ENCODE results near the gene GRB7. TPM values are rescaled to one million over a fixed set of nuclear protein-coding genes. Genes with fewer than 3 reads are reported as not detected.

GRB7 gene
- total and polyA plus RNA-seq, 5 donors from 2014 or later = not detected

DNA sequence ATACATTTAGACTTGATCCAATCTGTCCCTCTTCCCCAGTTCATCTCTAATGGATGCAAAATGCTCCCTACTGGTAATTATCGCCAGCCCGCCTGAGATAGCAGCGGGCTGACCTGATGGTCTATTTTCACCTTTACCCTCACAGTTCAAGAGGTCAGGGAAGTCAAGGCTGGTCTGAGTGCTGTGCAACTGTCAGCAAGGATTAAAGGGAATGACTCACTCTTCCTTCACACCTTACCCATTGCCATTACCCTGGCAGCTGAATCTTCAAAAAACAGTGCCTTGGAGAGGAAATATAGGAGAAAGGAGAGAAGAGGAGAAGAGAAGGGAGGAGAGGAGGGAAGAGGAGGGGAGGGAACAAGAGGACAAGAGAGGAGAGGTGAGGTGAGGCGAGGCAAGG, 36.3 kb downstream of the GRB7 start:
- Histone ChIP-seq H3K36me3 (ENCODE audit: control insufficient read depth, insufficient read depth, low read length) (peaks cover 13% of the 10 kb centered on the region), H3K4me3 (ENCODE audit: low read depth, low read length) (peak overlapping the region; percentile 93), H3K9me3 (ENCODE audit: control insufficient read depth in 2 of 2, low read length in 2 of 2) (no peaks in the 10 kb centered on the region), H3K27me3 (ENCODE audit: control insufficient read depth, insufficient read depth, low read length) (no peaks in the 10 kb centered on the region), H3K4me1 (ENCODE audit: control insufficient read depth, insufficient read depth, low read length, poor library complexity, severe bottlenecking) (peaks cover 74% of the 10 kb centered on the region), H3K27ac (ENCODE audit: insufficient read depth, low read length, poor library complexity, severe bottlenecking) (peak overlapping the region; percentile 86)
- Mint-ChIP-seq H3K27me3 (no peaks in the 10 kb centered on the region), H3K36me3 (peaks cover 41% of the 10 kb centered on the region), H3K27ac (peak overlapping the region; percentile 89 to 99 (median 99)), H3K4me1 (peaks cover 37 to 96% (median 73%) of the 10 kb centered on the region in 4 donors), H3K4me3 (peak overlapping the region; percentile 90 to 100 (median 95)), H3K9me3 (peaks cover 0 to 3% (median 0%) of the 10 kb centered on the region in 7 donors)
- ATAC-seq (ENCODE audit: low read depth in 2 of 2) (no peak), DNase-seq (no peak)

DNA sequence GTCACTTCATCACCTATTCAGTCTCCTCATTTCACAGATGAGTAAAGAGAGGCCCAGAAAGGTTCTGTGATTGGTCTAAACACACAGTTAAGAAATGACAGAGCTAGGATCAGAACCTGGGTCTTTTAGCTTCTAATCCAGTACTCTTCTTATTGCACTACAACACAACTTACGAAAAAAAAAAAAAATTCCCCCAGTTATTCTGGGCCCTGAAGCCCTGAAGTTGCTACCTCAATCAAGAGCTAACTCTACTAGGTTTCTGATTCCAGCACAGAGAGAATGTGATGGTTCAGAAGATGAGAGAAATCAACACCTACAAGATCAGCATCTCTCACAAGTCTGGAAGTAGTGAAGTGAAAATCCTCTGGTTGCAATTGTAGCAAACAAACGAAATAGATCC, 37.3 kb downstream of the GRB7 start:
- Histone ChIP-seq H3K36me3 (ENCODE audit: control insufficient read depth, insufficient read depth, low read length) (peaks cover 11% of the 10 kb centered on the region), H3K27me3 (ENCODE audit: control insufficient read depth, insufficient read depth, low read length) (no peaks in the 10 kb centered on the region), H3K9me3 (ENCODE audit: control insufficient read depth in 2 of 2, low read length in 2 of 2) (no peaks in the 10 kb centered on the region), H3K4me1 (ENCODE audit: control insufficient read depth, insufficient read depth, low read length, poor library complexity, severe bottlenecking) (peaks cover 74% of the 10 kb centered on the region), H3K27ac (ENCODE audit: insufficient read depth, low read length, poor library complexity, severe bottlenecking) (peak overlapping the region; percentile 86), H3K4me3 (ENCODE audit: low read depth, low read length) (peak overlapping the region; percentile 93)
- Mint-ChIP-seq H3K4me3 (peak overlapping the region; percentile 90 to 100 (median 95)), H3K27me3 (no peaks in the 10 kb centered on the region), H3K27ac (peak overlapping the region; percentile 95 to 99 (median 99)), H3K4me1 (peaks cover 34 to 92% (median 69%) of the 10 kb centered on the region in 4 donors), H3K36me3 (peaks cover 39% of the 10 kb centered on the region), H3K9me3 (peaks cover 0 to 3% (median 0%) of the 10 kb centered on the region in 7 donors)
- DNase-seq = peak in 1 of 3 donors; percentile 31
- no peak for ATAC-seq (ENCODE audit: low read depth in 2 of 2)

DNA sequence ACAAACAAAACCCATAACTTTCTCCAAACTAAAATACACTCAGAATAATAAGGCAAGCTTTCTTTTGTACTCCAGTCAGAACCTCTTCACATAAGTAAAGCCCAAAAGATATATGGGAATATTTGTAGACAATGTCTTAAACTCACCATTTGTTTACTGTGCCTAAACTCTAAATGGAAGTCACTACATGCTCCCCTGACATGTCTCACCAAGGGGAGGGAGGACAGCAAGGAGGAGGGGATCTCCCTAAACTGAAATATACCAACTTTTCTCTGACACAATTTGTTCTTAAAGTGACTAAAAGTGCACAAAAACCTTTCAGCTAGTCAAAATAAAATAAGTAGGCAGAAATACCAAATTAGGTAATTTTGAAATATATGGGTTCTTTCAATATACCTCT, 38.5 kb downstream of the GRB7 start:
- peaks cover 74% of the 10 kb centered on the region for H3K4me1 ChIP-seq (ENCODE audit: control insufficient read depth, insufficient read depth, low read length, poor library complexity, severe bottlenecking)
- Mint-ChIP-seq H3K4me3 (peak overlapping the region; percentile 90 to 100 (median 95)), H3K27me3 (no peaks in the 10 kb centered on the region), H3K27ac (peak overlapping the region; percentile 95 to 99 (median 99)), H3K36me3 (peaks cover 39% of the 10 kb centered on the region), H3K4me1 (peaks cover 35 to 89% (median 65%) of the 10 kb centered on the region in 4 donors), H3K9me3 (peaks cover 0 to 3% (median 0%) of the 10 kb centered on the region in 7 donors)
- no peak for ATAC-seq (ENCODE audit: low read depth in 2 of 2)
- peak overlapping the region; percentile 86 for H3K27ac ChIP-seq (ENCODE audit: insufficient read depth, low read length, poor library complexity, severe bottlenecking)
- peak in 1 of 3 donors; percentile 52 for DNase-seq
- H3K36me3 ChIP-seq (ENCODE audit: control insufficient read depth, insufficient read depth, low read length) = peaks cover 11% of the 10 kb centered on the region
- H3K27me3 ChIP-seq (ENCODE audit: control insufficient read depth, insufficient read depth, low read length) = no peaks in the 10 kb centered on the region
- H3K9me3 ChIP-seq (ENCODE audit: control insufficient read depth in 2 of 2, low read length in 2 of 2) = no peaks in the 10 kb centered on the region
- H3K4me3 ChIP-seq (ENCODE audit: low read depth, low read length) = peak overlapping the region; percentile 93

GRCh38 chr17:39777534-39778365, 40.0 kb downstream of the GRB7 start:
- peak overlapping the region; percentile 95 to 99 (median 99) for H3K27ac Mint-ChIP-seq
- H3K9me3 ChIP-seq (ENCODE audit: control insufficient read depth in 2 of 2, low read length in 2 of 2) = no peaks in the 10 kb centered on the region
- H3K27ac ChIP-seq (ENCODE audit: insufficient read depth, low read length, poor library complexity, severe bottlenecking) = peak overlapping the region; percentile 86

GRCh38 chr17:39781031-39781860, 43.5 kb downstream of the GRB7 start:
- Histone ChIP-seq H3K9me3 (ENCODE audit: control insufficient read depth in 2 of 2, low read length in 2 of 2) (no peaks in the 10 kb centered on the region), H3K27me3 (ENCODE audit: control insufficient read depth, insufficient read depth, low read length) (no peaks in the 10 kb centered on the region), H3K4me3 (ENCODE audit: low read depth, low read length) (peak overlapping the region; percentile 57), H3K27ac (ENCODE audit: insufficient read depth, low read length, poor library complexity, severe bottlenecking) (peak overlapping the region; percentile 86), H3K36me3 (ENCODE audit: control insufficient read depth, insufficient read depth, low read length) (peaks cover 15% of the 10 kb centered on the region), H3K4me1 (ENCODE audit: control insufficient read depth, insufficient read depth, low read length, poor library complexity, severe bottlenecking) (peaks cover 64% of the 10 kb centered on the region)
- H3K4me1 Mint-ChIP-seq = peaks cover 32 to 83% (median 63%) of the 10 kb centered on the region in 4 donors
- no peaks in the 10 kb centered on the region for H3K27me3 Mint-ChIP-seq
- H3K27ac Mint-ChIP-seq = peak overlapping the region; percentile 74 to 97 (median 89)
- ATAC-seq (ENCODE audit: low read depth in 2 of 2) = no peak
- H3K4me3 Mint-ChIP-seq = peak overlapping the region; percentile 46 to 74 (median 60)
- H3K36me3 Mint-ChIP-seq = peaks cover 37% of the 10 kb centered on the region
- peaks cover 0 to 4% (median 0%) of the 10 kb centered on the region in 7 donors for H3K9me3 Mint-ChIP-seq
- peak in 1 of 3 donors; percentile 46 for DNase-seq

More at GRCh38 chr17:39777534-39778365, 40.0 kb downstream of the GRB7 start:
- ATAC-seq (ENCODE audit: low read depth in 2 of 2) (peak; percentile 75 to 76), DNase-seq (peak in 2 of 3 donors; percentile 61 to 76)
- Histone ChIP-seq H3K27me3 (ENCODE audit: control insufficient read depth, insufficient read depth, low read length) (no peaks in the 10 kb centered on the region), H3K36me3 (ENCODE audit: control insufficient read depth, insufficient read depth, low read length) (peaks cover 15% of the 10 kb centered on the region), H3K4me3 (ENCODE audit: low read depth, low read length) (peak overlapping the region; percentile 93), H3K4me1 (ENCODE audit: control insufficient read depth, insufficient read depth, low read length, poor library complexity, severe bottlenecking) (peaks cover 74% of the 10 kb centered on the region)
- Mint-ChIP-seq H3K4me1 (peaks cover 34 to 89% (median 66%) of the 10 kb centered on the region in 4 donors), H3K36me3 (peaks cover 33% of the 10 kb centered on the region), H3K4me3 (peak overlapping the region; percentile 90 to 100 (median 95)), H3K9me3 (peaks cover 0 to 1% (median 0%) of the 10 kb centered on the region in 7 donors), H3K27me3 (no peaks in the 10 kb centered on the region)

DNA sequence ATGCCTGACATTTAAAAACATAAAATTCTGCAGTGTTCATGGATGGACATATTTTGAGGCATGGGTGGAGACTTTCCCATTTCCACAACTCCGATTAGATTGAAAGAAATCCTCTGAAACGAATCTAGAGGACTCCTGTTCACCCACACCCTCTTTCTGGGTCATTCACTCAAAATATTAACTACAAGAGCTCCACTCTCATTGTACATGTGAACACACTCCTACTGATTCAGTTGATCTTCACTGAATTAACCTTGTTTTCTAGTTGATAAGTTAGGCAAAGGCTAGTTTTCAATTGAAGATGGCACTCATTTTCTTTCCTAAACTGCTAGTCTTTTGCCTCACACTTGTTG, 44.1 kb downstream of the GRB7 start:
- peak overlapping the region; percentile 57 for H3K4me3 ChIP-seq (ENCODE audit: low read depth, low read length)
- no peaks in the 10 kb centered on the region for H3K27me3 ChIP-seq (ENCODE audit: control insufficient read depth, insufficient read depth, low read length)
- peaks cover 32 to 83% (median 62%) of the 10 kb centered on the region in 4 donors for H3K4me1 Mint-ChIP-seq
- no peak for DNase-seq
- no peak for ATAC-seq (ENCODE audit: low read depth in 2 of 2)
- peaks cover 20% of the 10 kb centered on the region for H3K36me3 ChIP-seq (ENCODE audit: control insufficient read depth, insufficient read depth, low read length)
- peak overlapping the region; percentile 88 to 97 (median 89) for H3K27ac Mint-ChIP-seq
- H3K9me3 Mint-ChIP-seq = peaks cover 0 to 4% (median 0%) of the 10 kb centered on the region in 7 donors
- no peaks in the 10 kb centered on the region for H3K27me3 Mint-ChIP-seq
- H3K27ac ChIP-seq (ENCODE audit: insufficient read depth, low read length, poor library complexity, severe bottlenecking) = peak overlapping the region; percentile 86
- H3K4me3 Mint-ChIP-seq = peak overlapping the region in 3 of 4 donors; percentile 53 to 70 (median 66)
- peaks cover 68% of the 10 kb centered on the region for H3K4me1 ChIP-seq (ENCODE audit: control insufficient read depth, insufficient read depth, low read length, poor library complexity, severe bottlenecking)
- peaks cover 33% of the 10 kb centered on the region for H3K36me3 Mint-ChIP-seq
- H3K9me3 ChIP-seq (ENCODE audit: control insufficient read depth in 2 of 2, low read length in 2 of 2) = no peaks in the 10 kb centered on the region

GRCh38 chr17:39782481-39782880, 44.7 kb downstream of the GRB7 start:
- Mint-ChIP-seq H3K27me3 (no peaks in the 10 kb centered on the region), H3K36me3 (peaks cover 36% of the 10 kb centered on the region), H3K9me3 (peaks cover 0 to 4% (median 0%) of the 10 kb centered on the region in 7 donors), H3K27ac (peak overlapping the region in 1 of 3 donors; percentile 89), H3K4me1 (peaks cover 38 to 89% (median 65%) of the 10 kb centered on the region in 4 donors), H3K4me3 (peak overlapping the region; percentile 13 to 70 (median 45))
- no peaks in the 10 kb centered on the region for H3K27me3 ChIP-seq (ENCODE audit: control insufficient read depth, insufficient read depth, low read length)
- no peaks in the 10 kb centered on the region for H3K9me3 ChIP-seq (ENCODE audit: control insufficient read depth in 2 of 2, low read length in 2 of 2)
- ATAC-seq (ENCODE audit: low read depth in 2 of 2) (no peak), DNase-seq (no peak)
- H3K36me3 ChIP-seq (ENCODE audit: control insufficient read depth, insufficient read depth, low read length) = peaks cover 22% of the 10 kb centered on the region
- no peak overlapping the region for H3K4me3 ChIP-seq (ENCODE audit: low read depth, low read length)
- peaks cover 72% of the 10 kb centered on the region for H3K4me1 ChIP-seq (ENCODE audit: control insufficient read depth, insufficient read depth, low read length, poor library complexity, severe bottlenecking)
- H3K27ac ChIP-seq (ENCODE audit: insufficient read depth, low read length, poor library complexity, severe bottlenecking) = peak overlapping the region; percentile 44

All from CD4-positive, CD25-positive, alpha-beta regulatory T cell (primary cell).